ENCODE results near the gene SIRT6. TPM values are rescaled to one million over a fixed set of nuclear protein-coding genes. Genes with fewer than 3 reads are reported as not detected.

SIRT6 gene
- total and polyA plus RNA-seq, 2 donors, result 10.7 to 30.0 TPM

DNA sequence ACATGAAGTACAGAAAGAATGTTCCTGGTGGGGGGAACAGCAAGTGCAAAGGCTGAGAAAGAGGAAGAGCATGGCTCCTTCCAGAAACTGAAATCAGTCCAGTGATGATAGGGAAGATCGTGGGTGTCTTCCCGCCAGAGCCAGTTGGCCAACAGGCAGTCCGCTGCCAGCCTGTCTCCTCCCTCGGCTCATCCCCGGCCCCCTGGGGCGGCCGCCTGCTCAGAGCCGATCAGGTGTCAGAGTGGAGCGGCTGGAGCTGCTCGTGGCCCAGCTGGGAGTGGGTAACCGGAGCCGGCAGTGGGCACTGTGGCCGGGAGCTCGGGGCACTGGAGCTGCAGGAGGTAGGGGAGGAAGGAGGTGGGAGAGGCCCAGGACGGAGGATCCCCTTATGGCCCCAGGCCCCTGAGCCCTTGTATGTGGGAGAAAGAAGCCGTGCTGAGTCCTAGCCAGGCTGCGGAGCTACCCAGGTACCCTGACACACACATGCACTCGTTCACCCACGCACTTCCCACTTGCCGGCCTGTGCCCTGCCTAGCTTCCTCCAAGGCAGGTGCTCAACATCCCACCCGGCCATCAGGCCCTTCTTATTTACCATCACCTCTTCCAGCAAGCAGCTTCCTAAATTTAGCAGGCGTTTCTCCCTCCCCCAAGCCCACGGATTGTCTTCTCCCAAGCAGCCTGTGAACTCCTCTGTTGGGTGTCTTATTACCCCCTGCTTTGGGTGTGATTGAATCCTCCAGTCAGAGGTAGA, 1.8 kb upstream of the SIRT6 start:
- Histone ChIP-seq H3K27ac (ENCODE audit: low read depth in 1 of 2, low read length in 1 of 2) (no peak overlapping the region), H3K9me3 (ENCODE audit: control insufficient read depth in 2 of 2, insufficient read depth in 1 of 2, low read length in 1 of 2) (no peaks in the 10 kb centered on the region), H3K4me1 (ENCODE audit: control insufficient read depth in 2 of 2, insufficient read depth in 2 of 2, low read length in 2 of 2) (peaks cover 6 to 26% of the 10 kb centered on the region in 2 donors), H3K36me3 (ENCODE audit: control insufficient read depth in 2 of 2, insufficient read depth in 2 of 2, low read length in 1 of 2) (peaks cover 7 to 11% of the 10 kb centered on the region in 2 donors), H3K4me3 (ENCODE audit: low read length in 2 of 2) (no peak overlapping the region), H3K27me3 (ENCODE audit: control insufficient read depth in 2 of 2, insufficient read depth in 1 of 2, low read length in 1 of 2) (peaks cover 0 to 20% of the 10 kb centered on the region in 2 donors)
- 64% methylated on average over 23 of the region's 23 CpGs for WGBS
- no peak for DNase-seq (ENCODE audit: low read depth in 6 of 9, low spot score in 9 of 9)

DNA sequence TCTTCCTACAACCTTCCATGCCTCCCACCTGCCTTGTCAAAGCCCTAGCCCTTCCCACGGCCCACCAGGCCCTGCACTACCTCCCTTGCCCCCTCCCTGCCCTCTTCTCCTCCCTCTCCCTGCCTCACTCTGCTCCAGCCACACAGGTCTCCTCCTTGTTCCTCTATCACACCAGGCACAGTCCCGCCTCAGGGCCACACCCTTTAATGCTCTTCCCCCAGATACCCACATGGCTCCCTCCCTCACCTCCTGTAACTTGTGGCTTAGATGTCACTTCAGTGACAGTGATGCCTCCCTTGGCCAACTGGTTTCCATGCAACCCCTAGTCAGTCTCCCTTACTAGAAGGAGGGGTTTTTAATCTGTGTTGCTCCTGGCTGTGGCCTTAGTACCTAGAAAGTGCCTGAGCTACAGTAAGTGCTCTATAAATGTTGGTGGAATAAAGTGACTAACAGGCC, 1.3 kb downstream of the SIRT6 start:
- Histone ChIP-seq H3K27ac (ENCODE audit: low read depth in 1 of 2, low read length in 1 of 2) (no peak overlapping the region), H3K4me3 (ENCODE audit: low read length in 2 of 2) (peak overlapping the region in 1 of 2 donors; percentile 79), H3K4me1 (ENCODE audit: control insufficient read depth in 2 of 2, insufficient read depth in 2 of 2, low read length in 2 of 2) (peaks cover 6 to 26% of the 10 kb centered on the region in 2 donors), H3K36me3 (ENCODE audit: control insufficient read depth in 2 of 2, insufficient read depth in 2 of 2, low read length in 1 of 2) (peaks cover 14 to 31% of the 10 kb centered on the region in 2 donors), H3K27me3 (ENCODE audit: control insufficient read depth in 2 of 2, insufficient read depth in 1 of 2, low read length in 1 of 2) (peaks cover 0 to 14% of the 10 kb centered on the region in 2 donors), H3K9me3 (ENCODE audit: control insufficient read depth in 2 of 2, insufficient read depth in 1 of 2, low read length in 1 of 2) (no peaks in the 10 kb centered on the region)
- DNase-seq (ENCODE audit: low read depth in 6 of 9, low spot score in 9 of 9), result no peak
- WGBS, result 95% methylated on average over 2 of the region's 2 CpGs

DNA sequence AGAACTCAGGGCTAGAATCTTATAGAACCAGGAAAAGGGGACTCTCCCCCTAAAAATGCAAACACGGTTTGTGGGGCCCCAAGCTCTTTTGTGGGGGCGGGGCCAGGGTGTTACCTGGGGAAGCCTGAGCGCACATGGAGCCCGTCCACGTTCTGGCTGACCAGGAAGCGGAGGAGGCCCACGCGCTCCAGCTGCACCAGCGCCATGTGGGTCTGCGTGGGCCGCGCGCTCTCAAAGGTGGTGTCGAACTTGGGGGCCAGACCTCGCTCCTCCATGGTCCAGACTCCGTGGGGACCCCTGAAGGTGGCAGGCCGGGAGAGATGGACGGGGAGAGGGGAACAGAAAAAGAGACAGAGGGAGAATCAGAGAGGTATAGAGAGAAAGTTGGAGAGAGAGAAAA, 3.4 kb downstream of the SIRT6 start:
- Histone ChIP-seq H3K27ac (ENCODE audit: low read depth in 1 of 2, low read length in 1 of 2) (no peak overlapping the region), H3K27me3 (ENCODE audit: control insufficient read depth in 2 of 2, insufficient read depth in 1 of 2, low read length in 1 of 2) (peaks cover 0 to 4% of the 10 kb centered on the region in 2 donors), H3K9me3 (ENCODE audit: control insufficient read depth in 2 of 2, insufficient read depth in 1 of 2, low read length in 1 of 2) (no peaks in the 10 kb centered on the region), H3K36me3 (ENCODE audit: control insufficient read depth in 2 of 2, insufficient read depth in 2 of 2, low read length in 1 of 2) (peaks cover 14 to 50% of the 10 kb centered on the region in 2 donors), H3K4me1 (ENCODE audit: control insufficient read depth in 2 of 2, insufficient read depth in 2 of 2, low read length in 2 of 2) (peaks cover 6 to 26% of the 10 kb centered on the region in 2 donors), H3K4me3 (ENCODE audit: low read length in 2 of 2) (no peak overlapping the region)
- 97% methylated on average over 18 of the region's 18 CpGs for WGBS
- no peak for DNase-seq (ENCODE audit: low read depth in 6 of 9, low spot score in 9 of 9)

DNA sequence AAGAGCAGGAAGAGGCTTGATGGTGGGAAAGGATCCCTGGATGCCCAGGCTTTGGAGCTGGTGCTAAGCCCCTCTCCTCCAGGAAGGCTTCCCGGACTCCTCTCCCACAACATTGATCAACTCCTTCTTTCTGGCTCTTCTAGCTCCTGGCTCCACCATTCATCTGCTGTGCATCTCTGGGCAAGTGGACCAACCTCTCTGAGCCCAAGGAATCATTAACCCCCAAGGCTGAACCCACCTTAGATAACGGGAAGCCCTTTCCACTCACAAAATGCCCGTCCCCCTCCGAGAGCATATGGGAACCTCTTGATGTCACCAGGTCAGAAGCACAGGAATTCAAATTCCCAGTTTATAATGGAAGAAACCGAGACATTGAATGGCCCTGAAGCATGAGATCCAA, 5.2 kb downstream of the SIRT6 start:
- peaks cover 14 to 50% of the 10 kb centered on the region in 2 donors for H3K36me3 ChIP-seq (ENCODE audit: control insufficient read depth in 2 of 2, insufficient read depth in 2 of 2, low read length in 1 of 2)
- H3K9me3 ChIP-seq (ENCODE audit: control insufficient read depth in 2 of 2, insufficient read depth in 1 of 2, low read length in 1 of 2), result no peaks in the 10 kb centered on the region
- no peak overlapping the region for H3K4me3 ChIP-seq (ENCODE audit: low read length in 2 of 2)
- WGBS, result 95% methylated on average over 5 of the region's 5 CpGs
- peaks cover 6 to 18% of the 10 kb centered on the region in 2 donors for H3K4me1 ChIP-seq (ENCODE audit: control insufficient read depth in 2 of 2, insufficient read depth in 2 of 2, low read length in 2 of 2)
- H3K27me3 ChIP-seq (ENCODE audit: control insufficient read depth in 2 of 2, insufficient read depth in 1 of 2, low read length in 1 of 2), result peaks cover 0 to 12% of the 10 kb centered on the region in 2 donors
- H3K27ac ChIP-seq (ENCODE audit: low read depth in 1 of 2, low read length in 1 of 2), result no peak overlapping the region
- no peak for DNase-seq (ENCODE audit: low read depth in 6 of 9, low spot score in 9 of 9)

DNA sequence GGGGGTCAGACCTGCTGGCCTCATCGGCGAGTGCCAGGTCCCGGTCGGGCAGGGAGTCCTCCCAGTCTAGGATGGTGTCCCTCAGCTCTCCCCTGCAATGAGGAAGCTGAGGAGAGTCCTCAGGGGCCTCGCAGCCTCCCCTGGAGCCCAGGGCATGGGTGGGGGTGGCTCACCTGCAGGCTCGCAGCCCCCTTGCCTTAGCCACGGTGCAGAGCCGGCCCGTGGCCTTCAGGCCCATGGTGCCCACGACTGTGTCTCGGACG, 6.8 kb downstream of the SIRT6 start:
- no peak for DNase-seq (ENCODE audit: low read depth in 6 of 9, low spot score in 9 of 9)
- Histone ChIP-seq H3K36me3 (ENCODE audit: control insufficient read depth in 2 of 2, insufficient read depth in 2 of 2, low read length in 1 of 2) (peaks cover 11 to 48% of the 10 kb centered on the region in 2 donors), H3K27me3 (ENCODE audit: control insufficient read depth in 2 of 2, insufficient read depth in 1 of 2, low read length in 1 of 2) (peaks cover 0 to 23% of the 10 kb centered on the region in 2 donors), H3K27ac (ENCODE audit: low read depth in 1 of 2, low read length in 1 of 2) (no peak overlapping the region), H3K4me3 (ENCODE audit: low read length in 2 of 2) (no peak overlapping the region), H3K4me1 (ENCODE audit: control insufficient read depth in 2 of 2, insufficient read depth in 2 of 2, low read length in 2 of 2) (peaks cover 0 to 5% of the 10 kb centered on the region in 2 donors), H3K9me3 (ENCODE audit: control insufficient read depth in 2 of 2, insufficient read depth in 1 of 2, low read length in 1 of 2) (no peaks in the 10 kb centered on the region)
- WGBS, result 98% methylated on average over 12 of the region's 12 CpGs

DNA sequence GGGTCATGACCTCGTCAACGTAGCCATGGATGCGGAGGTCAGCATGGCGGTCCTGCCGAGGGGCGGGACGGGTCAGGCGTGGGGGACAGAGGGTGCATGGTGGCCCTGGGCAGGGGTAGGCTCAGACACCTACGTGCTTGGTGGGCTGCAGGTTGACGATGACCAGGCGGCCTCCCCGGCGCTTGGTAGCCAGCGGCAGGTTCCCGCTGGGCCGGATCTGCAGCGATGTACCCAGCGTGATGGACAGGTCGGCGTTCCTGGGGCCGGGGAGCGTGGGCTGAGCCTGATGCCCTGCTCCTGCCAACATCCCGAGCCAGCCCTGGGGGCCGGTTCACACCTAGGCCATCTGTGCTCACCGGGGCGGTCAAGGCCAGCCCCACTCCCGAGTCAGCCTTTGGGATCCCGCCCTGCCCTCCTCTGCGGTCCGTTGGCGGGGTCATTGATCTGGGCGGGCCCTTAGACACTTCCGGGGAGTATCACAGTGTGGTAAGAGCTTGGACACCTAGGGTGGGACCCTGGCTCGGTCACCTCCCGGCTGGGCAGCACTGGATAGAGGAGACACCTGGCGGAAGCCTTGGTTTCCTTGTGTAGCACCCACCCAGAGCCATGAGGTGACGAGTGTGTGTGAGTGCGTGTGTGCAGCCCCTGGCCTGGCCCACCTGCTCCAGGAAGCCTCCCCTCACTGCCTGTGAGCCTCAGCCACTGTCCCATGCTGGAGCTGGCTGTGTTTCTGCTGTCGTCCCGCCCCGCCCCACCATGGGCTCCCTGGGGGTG, 7.3 kb downstream of the SIRT6 start:
- 98% methylated on average over 41 of the region's 41 CpGs for WGBS
- Histone ChIP-seq H3K36me3 (ENCODE audit: control insufficient read depth in 2 of 2, insufficient read depth in 2 of 2, low read length in 1 of 2) (peaks cover 10 to 44% of the 10 kb centered on the region in 2 donors), H3K27me3 (ENCODE audit: control insufficient read depth in 2 of 2, insufficient read depth in 1 of 2, low read length in 1 of 2) (peaks cover 0 to 23% of the 10 kb centered on the region in 2 donors), H3K27ac (ENCODE audit: low read depth in 1 of 2, low read length in 1 of 2) (no peak overlapping the region), H3K9me3 (ENCODE audit: control insufficient read depth in 2 of 2, insufficient read depth in 1 of 2, low read length in 1 of 2) (no peaks in the 10 kb centered on the region), H3K4me3 (ENCODE audit: low read length in 2 of 2) (no peak overlapping the region), H3K4me1 (ENCODE audit: control insufficient read depth in 2 of 2, insufficient read depth in 2 of 2, low read length in 2 of 2) (peaks cover 0 to under 1% of the 10 kb centered on the region in 2 donors)
- no peak for DNase-seq (ENCODE audit: low read depth in 6 of 9, low spot score in 9 of 9)

DNA sequence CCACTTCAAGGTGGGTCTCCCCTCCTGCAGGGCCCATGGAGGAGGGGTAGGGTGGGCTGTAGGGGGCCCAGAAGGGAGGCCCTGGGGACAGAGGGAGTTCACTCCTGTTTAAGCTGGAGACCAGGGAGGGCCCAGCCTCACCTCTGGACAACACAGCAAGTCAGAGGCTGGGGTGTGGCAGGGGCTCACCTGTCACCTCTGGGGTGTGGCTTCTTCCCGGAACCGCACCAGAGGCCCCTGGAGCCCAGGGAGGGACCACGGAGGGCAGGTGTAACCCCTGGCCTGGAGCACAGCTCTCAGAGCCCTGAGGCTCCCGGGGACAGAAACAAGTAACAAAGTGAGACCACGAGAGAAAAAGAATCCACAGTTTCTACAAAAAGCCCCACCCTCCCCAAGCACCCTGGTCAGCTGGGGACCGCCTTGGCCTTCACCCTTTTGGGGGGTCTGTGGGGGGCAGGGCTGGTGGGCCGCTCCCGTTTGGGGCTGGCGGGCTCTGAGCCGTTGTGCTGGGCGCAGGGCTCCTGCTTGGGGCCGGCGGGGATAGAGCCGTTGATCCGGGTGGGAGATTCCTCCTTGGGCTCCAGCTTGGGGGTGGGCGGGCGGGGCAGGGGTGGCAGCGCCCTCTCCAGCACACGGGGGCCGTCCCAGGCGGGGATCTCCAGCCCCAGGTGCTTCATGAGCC, 8.0 kb downstream of the SIRT6 start:
- Histone ChIP-seq H3K4me3 (ENCODE audit: low read length in 2 of 2) (no peak overlapping the region), H3K36me3 (ENCODE audit: control insufficient read depth in 2 of 2, insufficient read depth in 2 of 2, low read length in 1 of 2) (peaks cover 9 to 40% of the 10 kb centered on the region in 2 donors), H3K27me3 (ENCODE audit: control insufficient read depth in 2 of 2, insufficient read depth in 1 of 2, low read length in 1 of 2) (peaks cover 0 to 23% of the 10 kb centered on the region in 2 donors), H3K4me1 (ENCODE audit: control insufficient read depth in 2 of 2, insufficient read depth in 2 of 2, low read length in 2 of 2) (no peaks in the 10 kb centered on the region), H3K27ac (ENCODE audit: low read depth in 1 of 2, low read length in 1 of 2) (no peak overlapping the region), H3K9me3 (ENCODE audit: control insufficient read depth in 2 of 2, insufficient read depth in 1 of 2, low read length in 1 of 2) (no peaks in the 10 kb centered on the region)
- DNase-seq (ENCODE audit: low read depth in 6 of 9, low spot score in 9 of 9), result no peak
- 96% methylated on average over 21 of the region's 21 CpGs for whole genome bisulfite sequencing

DNA sequence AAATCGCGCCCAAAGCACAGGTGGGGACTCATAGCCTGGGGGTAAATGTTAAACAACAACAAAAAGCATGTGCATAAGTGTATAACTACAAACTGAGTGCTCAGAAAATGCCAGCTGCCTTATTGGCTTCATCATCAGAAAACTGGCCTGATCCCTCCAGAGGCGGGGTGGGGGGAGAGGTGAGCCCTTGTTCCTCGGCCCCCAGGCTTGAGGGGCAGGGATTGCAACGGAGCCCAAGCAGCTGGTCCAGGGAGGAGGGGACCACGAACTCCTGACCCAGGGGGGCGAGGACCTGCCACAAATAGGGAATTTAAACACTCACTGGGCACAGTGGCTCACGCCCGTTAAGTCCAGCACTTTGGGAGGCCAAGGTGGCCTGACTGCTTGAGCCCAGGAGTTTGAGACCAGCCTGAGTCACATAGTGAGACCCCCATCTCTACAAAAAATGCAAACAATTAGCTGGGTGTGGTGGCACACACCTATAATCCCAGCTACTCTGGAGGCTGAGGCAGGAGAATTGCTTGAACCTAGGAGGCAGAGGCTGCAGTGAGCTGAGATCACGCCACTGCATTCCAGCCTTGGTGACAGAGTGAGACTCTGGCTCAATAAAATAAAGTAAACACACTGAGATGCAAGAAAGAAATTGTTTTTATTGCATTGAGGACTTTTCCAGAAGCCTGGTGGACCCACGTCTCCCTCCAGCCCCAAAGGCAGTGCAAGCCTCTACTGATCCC, 8.7 kb downstream of the SIRT6 start:
- Histone ChIP-seq H3K9me3 (ENCODE audit: control insufficient read depth in 2 of 2, insufficient read depth in 1 of 2, low read length in 1 of 2) (no peaks in the 10 kb centered on the region), H3K27ac (ENCODE audit: low read depth in 1 of 2, low read length in 1 of 2) (no peak overlapping the region), H3K36me3 (ENCODE audit: control insufficient read depth in 2 of 2, insufficient read depth in 2 of 2, low read length in 1 of 2) (peaks cover 2 to 34% of the 10 kb centered on the region in 2 donors), H3K4me3 (ENCODE audit: low read length in 2 of 2) (no peak overlapping the region), H3K27me3 (ENCODE audit: control insufficient read depth in 2 of 2, insufficient read depth in 1 of 2, low read length in 1 of 2) (peaks cover 0 to 23% of the 10 kb centered on the region in 2 donors), H3K4me1 (ENCODE audit: control insufficient read depth in 2 of 2, insufficient read depth in 2 of 2, low read length in 2 of 2) (no peaks in the 10 kb centered on the region)
- DNase-seq (ENCODE audit: low read depth in 6 of 9, low spot score in 9 of 9), result no peak
- WGBS, result 51% methylated on average over 11 of the region's 11 CpGs

Measured in thymus (tissue), 11 donors.